Liver (tissue), 9 donors: ENCODE results near the gene PPP2R2B. TPM values are rescaled to one million over a fixed set of nuclear protein-coding genes. Genes with fewer than 3 reads are reported as not detected.

Experiments
- DNase-seq: peaks from one replicate; pipeline ENCODE4 v3.0.0-alpha.2; 2017; ENCODE audit warnings: low spot score
- H3K27ac ChIP-seq, 2 donors: one replicate each; pipeline ENCODE4 v1.7.0; 2013; ENCODE audit warnings: inconsistent platforms in 2 of 2, low read length in 2 of 2, control low read depth in 1 of 2, low read depth in 1 of 2, mild to moderate bottlenecking in 1 of 2
- H3K27me3 ChIP-seq, 4 donors: one replicate each; pipeline versions ENCODE4 v1.6.1 to v1.7.0; 2013; ENCODE audit warnings: low read length in 3 of 4, inconsistent platforms in 1 of 4, mild to moderate bottlenecking in 1 of 4, moderate library complexity in 1 of 4; ENCODE audit not compliant: control insufficient read depth in 4 of 4, insufficient read depth in 4 of 4
- H3K36me3 ChIP-seq, 4 donors: one replicate each; pipeline versions ENCODE4 v1.6.1 to v1.7.0; 2013; ENCODE audit warnings: low read length in 3 of 4, mild to moderate bottlenecking in 3 of 4, low read depth in 1 of 4, moderate library complexity in 1 of 4; ENCODE audit not compliant: control insufficient read depth in 4 of 4, insufficient read depth in 3 of 4
- H3K4me1 ChIP-seq, 4 donors: one replicate each; pipeline versions ENCODE4 v1.6.1 to v1.7.0; 2013; ENCODE audit warnings: low read length in 3 of 4, mild to moderate bottlenecking in 3 of 4, moderate library complexity in 1 of 4; ENCODE audit not compliant: control insufficient read depth in 4 of 4, insufficient read depth in 4 of 4
- H3K4me3 ChIP-seq, 3 donors: one replicate each; pipeline versions ENCODE4 v1.6.1 to v1.7.0; 2013; ENCODE audit warnings: low read length in 3 of 3, control low read depth in 1 of 3, low read depth in 1 of 3, mild to moderate bottlenecking in 1 of 3
- H3K9ac ChIP-seq, 2 donors: one replicate each; pipeline ENCODE4 v1.7.0; 2013; ENCODE audit warnings: low read length in 2 of 2, mild to moderate bottlenecking in 2 of 2, moderate library complexity in 2 of 2, control low read depth in 1 of 2, low read depth in 1 of 2
- H3K9me3 ChIP-seq, 4 donors: one replicate each; pipeline versions ENCODE4 v1.6.1 to v1.7.0; 2013; ENCODE audit warnings: low read length in 3 of 4; ENCODE audit not compliant: control insufficient read depth in 4 of 4
- CTCF ChIP-seq: fragments of 150-350 bp; IDR thresholded peaks from 2 replicates; pipeline ENCODE4 v1.5.1; 2017; ENCODE audit warnings: improper control_type of control experiment, low read depth, low read length; ENCODE audit not compliant: missing input control
- FOXA1 ChIP-seq: IDR thresholded peaks from 2 replicates; pipeline ENCODE4 v1.6.1; 2016; ENCODE audit warnings: antibody characterized with exemption
- HNF4A ChIP-seq, 2 donors: conservative IDR thresholded peaks; 2 replicates each; pipeline ENCODE4 v1.6.1; 2016; ENCODE audit warnings: antibody characterized with exemption in 2 of 2, mild to moderate bottlenecking in 2 of 2
- HNF4G ChIP-seq: IDR thresholded peaks from 2 replicates; pipeline ENCODE4 v1.6.1; 2016; ENCODE audit warnings: antibody characterized with exemption
- MAX ChIP-seq: IDR thresholded peaks from 2 replicates; pipeline ENCODE4 v1.6.1; 2016; ENCODE audit warnings: antibody characterized with exemption
- NR2F2 ChIP-seq: IDR thresholded peaks from 2 replicates; pipeline ENCODE4 v1.6.1; 2016; ENCODE audit warnings: antibody characterized with exemption
- RAD21 ChIP-seq, 2 donors: IDR thresholded peaks; 2 replicates each; pipeline ENCODE4 v1.6.1; 2016; ENCODE audit warnings: antibody characterized with exemption in 2 of 2, mild to moderate bottlenecking in 2 of 2
- TAF1 ChIP-seq: conservative IDR thresholded peaks from 2 replicates; pipeline ENCODE4 v1.6.1; 2016; ENCODE audit warnings: antibody characterized with exemption, mild to moderate bottlenecking
- YY1 ChIP-seq: IDR thresholded peaks from 2 replicates; pipeline ENCODE4 v1.6.1; 2016; ENCODE audit warnings: antibody characterized with exemption, mild to moderate bottlenecking
- WGBS: extraction: QIAGEN DNeasy Blood & Tissue Kit; methylation state at CpG from one replicate; pipeline ENCODE4 v1.1.7; 2013; 5-methylcytosine and 5-hydroxymethylcytosine counted together
- polyA plus RNA-seq, 2 donors: library from polyadenylated mRNA; stranded (reverse) in 1 of 2; unstranded in 1 of 2; fragments of 200-250 nt in 1 of 2; fragments of >200 nt in 1 of 2; fragmentation: Nextera tagmentation in 1 of 2; extraction: Ambion mirVana in 1 of 2; gene quantifications; one replicate each; pipeline versions ENCODE4 v1.2.1 to v1.2.3, GENCODE V29; 2013 to 2015
- total RNA-seq, 2 donors: library from RNA; depleted of rRNA; stranded (reverse); fragments of >200 nt; gene quantifications; one replicate each; pipeline ENCODE4 v1.2.3, GENCODE V29; 2014
- TF ChIP-seq, protein P1 (sequence below): IDR thresholded peaks from 2 replicates; pipeline ENCODE4 v1.6.1; 2016; ENCODE audit warnings: antibody characterized with exemption
- TF ChIP-seq, protein P2 (sequence below): IDR thresholded peaks from 2 replicates; pipeline ENCODE4 v1.6.1; 2016; ENCODE audit warnings: antibody characterized with exemption
- donor health status: healthy.
- donor health status: healthy.
- donor health status: healthy.
- donor health status: healthy.
- donor health status: healthy.

Gene PPP2R2B
- total and polyA plus RNA-seq, 4 donors: 0.15 to 6.3 (median 0.40) TPM

- Histone ChIP-seq H3K27ac (no peak overlapping the region), H3K4me3 (no peak overlapping the region), H3K9me3 (peaks cover 0 to 4% (median 1%) of the 10 kb centered on the region in 4 donors), H3K9ac (no peak overlapping the region), H3K4me1 (no peaks in the 10 kb centered on the region), H3K27me3 (no peaks in the 10 kb centered on the region), H3K36me3 (no peaks in the 10 kb centered on the region)
- TF ChIP-seq TAF1 (no peak), FOXA1 (no peak), YY1 (no peak), MAX (no peak), HNF4G (no peak), CTCF (no peak), RAD21 (IDR thresholded peaks at IDR 0.05) (no peak), HNF4A (conservative IDR thresholded peaks at IDR 0.05) (no peak)
- TF ChIP-seq, protein P1, sequence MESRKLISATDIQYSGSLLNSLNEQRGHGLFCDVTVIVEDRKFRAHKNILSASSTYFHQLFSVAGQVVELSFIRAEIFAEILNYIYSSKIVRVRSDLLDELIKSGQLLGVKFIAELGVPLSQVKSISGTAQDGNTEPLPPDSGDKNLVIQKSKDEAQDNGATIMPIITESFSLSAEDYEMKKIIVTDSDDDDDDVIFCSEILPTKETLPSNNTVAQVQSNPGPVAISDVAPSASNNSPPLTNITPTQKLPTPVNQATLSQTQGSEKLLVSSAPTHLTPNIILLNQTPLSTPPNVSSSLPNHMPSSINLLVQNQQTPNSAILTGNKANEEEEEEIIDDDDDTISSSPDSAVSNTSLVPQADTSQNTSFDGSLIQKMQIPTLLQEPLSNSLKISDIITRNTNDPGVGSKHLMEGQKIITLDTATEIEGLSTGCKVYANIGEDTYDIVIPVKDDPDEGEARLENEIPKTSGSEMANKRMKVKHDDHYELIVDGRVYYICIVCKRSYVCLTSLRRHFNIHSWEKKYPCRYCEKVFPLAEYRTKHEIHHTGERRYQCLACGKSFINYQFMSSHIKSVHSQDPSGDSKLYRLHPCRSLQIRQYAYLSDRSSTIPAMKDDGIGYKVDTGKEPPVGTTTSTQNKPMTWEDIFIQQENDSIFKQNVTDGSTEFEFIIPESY: no peak
- no peak for DNase-seq
- 83% methylated on average over 4 of the region's 4 CpGs for WGBS
Measured at GRCh38 chr5:146687630-146688029, 190.9 kb downstream of the PPP2R2B start.

DNA sequence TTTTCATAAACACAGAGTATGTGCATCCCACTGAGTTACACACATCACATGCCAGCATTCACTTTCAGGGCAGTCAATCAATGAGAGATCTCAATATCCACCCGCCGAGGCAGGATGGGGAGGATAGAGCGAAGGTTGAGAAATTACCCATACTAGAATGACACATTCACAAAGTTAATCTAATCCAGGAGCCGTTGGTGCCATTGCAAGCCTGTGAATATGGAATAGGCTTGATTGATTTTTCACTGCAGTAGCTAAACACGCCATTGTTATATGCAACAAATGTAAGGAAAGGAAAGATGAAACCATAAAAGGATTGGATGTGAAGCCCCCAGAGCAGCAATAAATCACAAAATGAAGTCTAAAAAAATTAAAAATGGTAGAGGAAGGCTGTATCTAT, 194.7 kb downstream of the PPP2R2B start:
- TF ChIP-seq, protein P1: no peak
- no peak for TF ChIP-seq NR2F2
- TF ChIP-seq, protein P2, sequence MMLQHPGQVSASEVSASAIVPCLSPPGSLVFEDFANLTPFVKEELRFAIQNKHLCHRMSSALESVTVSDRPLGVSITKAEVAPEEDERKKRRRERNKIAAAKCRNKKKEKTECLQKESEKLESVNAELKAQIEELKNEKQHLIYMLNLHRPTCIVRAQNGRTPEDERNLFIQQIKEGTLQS: no peak
- TF ChIP-seq RAD21 (IDR thresholded peaks at IDR 0.05): no peak
- no peak for TF ChIP-seq FOXA1
- Histone ChIP-seq H3K27me3 (no peaks in the 10 kb centered on the region), H3K36me3 (no peaks in the 10 kb centered on the region), H3K4me3 (no peak overlapping the region), H3K4me1 (no peaks in the 10 kb centered on the region), H3K9ac (no peak overlapping the region), H3K9me3 (no peaks in the 10 kb centered on the region), H3K27ac (no peak overlapping the region)
- DNase-seq: no peak
- 89% methylated on average over 5 of the region's 5 CpGs for WGBS
